Measurements from ENCODE around the gene ADAM15.

The ADAM15 gene

GRCh38 chr1:155029513-155030242 is 21.4 kb upstream of the ADAM15 start:
- in situ Hi-C loops (cut with HindIII; ENCODE audit: low sequenced_read_pairs): no loop called here

DNA sequence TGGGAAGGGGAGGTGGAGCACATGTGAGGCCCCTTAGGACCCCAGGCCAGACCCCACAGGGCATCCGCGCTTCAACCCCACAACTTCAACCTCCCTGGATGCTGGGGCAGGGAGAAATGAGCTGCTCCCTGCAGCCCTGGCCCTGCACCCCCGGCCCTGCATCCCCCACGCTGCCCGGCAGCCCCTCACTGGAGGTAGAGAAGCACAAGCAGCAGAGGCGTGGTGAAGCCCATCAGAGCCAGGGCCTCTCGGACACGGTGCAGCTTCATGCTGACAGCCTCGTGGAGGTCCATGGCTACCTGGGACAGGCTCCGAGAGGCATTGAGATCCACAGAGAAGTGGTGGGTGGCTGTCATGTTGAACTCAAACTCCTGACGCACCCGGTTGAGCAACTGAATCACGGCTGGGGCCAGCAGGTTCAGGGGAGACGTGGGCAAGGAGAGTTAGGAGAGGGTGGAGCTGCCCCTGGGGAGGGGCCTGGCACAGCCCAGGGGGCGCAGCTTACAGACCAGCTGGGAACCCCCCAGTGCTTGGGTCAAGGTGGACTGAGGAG is 20.8 kb upstream of the ADAM15 start:
- in situ Hi-C loops (cut with HindIII; ENCODE audit: low sequenced_read_pairs): no loop called here

GRCh38 chr1:155030899-155031298 is 20.2 kb upstream of the ADAM15 start:
- in situ Hi-C loops (cut with HindIII; ENCODE audit: low sequenced_read_pairs): no loop called here

GRCh38 chr1:155032886-155033285 is 18.2 kb upstream of the ADAM15 start:
- in situ Hi-C loops (cut with HindIII; ENCODE audit: low sequenced_read_pairs): no loop called here

DNA sequence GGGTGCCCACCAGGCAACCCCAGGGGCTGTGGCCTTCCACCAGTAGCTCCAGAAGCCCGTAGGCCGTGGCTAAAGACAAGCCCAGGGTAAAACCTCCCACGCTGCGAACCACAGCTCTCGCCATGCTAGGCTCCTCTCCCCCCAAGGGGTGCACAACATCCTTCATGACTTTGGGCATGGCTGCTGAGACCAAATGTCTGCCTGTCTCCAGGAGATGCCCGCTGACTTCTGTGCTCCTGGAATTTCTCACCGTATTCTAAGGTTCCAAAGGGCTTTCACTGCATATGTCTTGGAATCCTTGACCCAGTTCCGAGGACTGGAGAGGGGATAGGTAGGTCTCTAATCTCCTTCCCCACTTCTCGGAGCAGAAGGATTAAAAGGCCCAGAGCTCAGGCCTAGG is 17.6 kb upstream of the ADAM15 start, which contains the start of the genes DCST1 and DCST2:
DCST1 (plus strand) TSS at position 301 of the 400 bp plus-strand sequence. CDS start 213 bp downstream, outside the sequence.
DCST2 (minus strand) TSS at position 258 of the 400 bp plus-strand sequence; CDS start at position 178, 80 bp downstream.
- in situ Hi-C loops (cut with HindIII; ENCODE audit: low sequenced_read_pairs): no loop called here

DNA sequence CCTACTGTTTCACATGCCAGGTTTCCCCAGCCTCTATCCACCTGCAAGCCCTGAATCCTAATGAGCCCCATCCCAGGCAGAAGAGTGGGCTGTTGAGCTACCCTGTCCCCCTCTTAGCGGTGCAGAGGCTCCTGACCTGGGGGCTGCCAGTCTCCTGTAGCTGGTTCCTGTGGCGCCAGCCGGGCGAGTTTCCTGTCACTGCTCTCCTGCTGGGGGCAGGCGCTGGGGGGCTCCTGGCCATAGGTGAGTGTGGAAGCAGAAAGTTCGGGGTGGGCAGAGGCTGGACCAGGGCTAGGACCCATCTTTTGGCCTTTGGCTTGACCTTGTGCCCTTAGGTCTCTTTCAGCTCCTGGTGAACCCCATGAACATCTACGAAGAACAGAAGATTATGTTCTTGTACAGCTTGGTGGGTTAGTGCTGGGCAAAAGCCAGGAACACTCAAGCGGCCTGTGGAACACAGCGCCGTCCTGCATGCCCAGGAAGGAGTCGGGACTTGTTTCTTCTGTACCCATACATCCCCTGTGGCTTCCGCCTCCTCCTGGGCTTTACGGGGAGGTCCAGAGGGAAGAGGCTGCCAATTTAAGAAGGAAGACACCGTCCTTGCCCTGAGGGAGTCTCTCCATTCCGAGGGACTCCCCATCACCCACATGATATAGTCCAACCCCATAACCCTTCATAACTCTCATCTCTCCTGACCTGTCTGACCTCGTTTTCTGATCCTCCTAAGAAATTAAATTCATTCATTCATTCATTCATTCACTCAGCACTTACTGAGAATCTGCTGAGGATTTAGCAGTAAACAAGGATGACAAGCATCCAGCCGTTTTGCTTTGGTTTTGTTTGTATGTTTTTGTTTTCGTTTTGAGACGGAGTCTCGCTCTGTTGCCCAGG is 16.6 kb upstream of the ADAM15 start:
- in situ Hi-C loops (cut with HindIII; ENCODE audit: low sequenced_read_pairs): no loop called here

DNA sequence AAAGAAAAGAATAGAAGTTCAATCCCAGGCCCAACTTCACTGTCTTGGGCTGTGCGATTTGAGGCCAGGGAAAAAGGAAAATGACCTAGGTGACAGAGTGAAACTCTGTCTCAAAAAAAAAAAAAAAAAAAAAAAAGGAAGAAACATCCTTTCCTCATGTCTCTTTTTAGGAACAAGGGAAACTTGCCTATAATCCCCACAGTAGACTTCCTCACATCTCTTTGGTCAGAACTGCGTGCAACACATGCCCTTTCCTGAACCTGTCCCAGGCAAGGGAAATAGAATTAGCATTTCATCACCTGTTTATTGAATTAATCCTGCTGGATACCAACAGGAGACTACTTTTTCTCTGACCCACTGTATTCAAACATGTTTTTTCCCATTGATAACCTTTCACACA is 15.2 kb upstream of the ADAM15 start:
- in situ Hi-C loops (cut with HindIII; ENCODE audit: low sequenced_read_pairs): no loop called here

DNA sequence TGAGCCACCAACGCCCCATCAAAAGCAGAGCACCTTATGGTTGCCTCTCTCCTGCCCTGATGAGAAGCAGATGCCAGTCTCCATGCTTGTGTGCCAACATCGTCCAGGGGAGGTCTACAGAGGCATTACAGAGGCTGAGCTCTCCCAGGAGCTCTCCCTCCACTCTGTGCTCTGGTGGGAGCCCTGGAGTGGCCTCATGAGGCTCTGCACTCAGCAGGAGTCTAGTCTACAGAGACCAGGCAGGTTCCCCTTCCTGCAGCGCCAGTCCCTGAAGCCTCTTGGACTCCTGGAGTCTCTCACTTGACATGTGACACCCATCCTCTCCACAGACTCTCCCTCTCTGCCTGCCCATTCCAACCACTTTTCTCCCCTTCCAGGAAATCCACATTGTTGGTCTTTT is 14.1 kb upstream of the ADAM15 start:
- in situ Hi-C loops (cut with HindIII; ENCODE audit: low sequenced_read_pairs): no loop called here

DNA sequence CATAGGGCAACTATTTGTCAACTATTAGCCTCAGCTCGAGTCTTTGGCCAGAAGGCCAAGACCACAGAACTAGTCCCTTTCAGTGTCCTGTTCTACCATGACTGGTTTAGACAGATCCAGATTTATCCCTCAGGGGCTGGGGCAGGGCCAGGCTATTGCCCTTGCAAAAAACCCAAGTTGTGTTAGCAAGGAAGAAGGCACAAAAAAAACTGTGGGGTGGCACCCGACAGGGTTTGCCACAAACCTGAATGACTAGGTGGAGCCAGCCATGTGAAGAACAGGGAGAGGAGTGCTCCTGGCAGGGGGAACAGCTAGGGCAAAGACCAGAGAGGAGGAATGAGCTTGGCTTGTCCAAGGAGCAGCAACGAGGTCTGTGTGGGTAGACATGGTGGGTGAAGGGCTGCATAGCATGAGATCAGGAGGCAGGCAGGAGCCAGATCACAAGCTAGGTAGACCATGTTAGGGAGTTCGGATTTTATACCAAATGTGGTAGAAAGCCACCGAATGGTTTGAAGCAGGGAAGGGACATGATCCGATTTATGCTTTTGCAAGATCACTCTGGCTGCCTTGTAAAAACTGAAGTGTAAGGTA is 13.2 kb upstream of the ADAM15 start:
- in situ Hi-C loops (cut with HindIII; ENCODE audit: low sequenced_read_pairs): no loop called here

DNA sequence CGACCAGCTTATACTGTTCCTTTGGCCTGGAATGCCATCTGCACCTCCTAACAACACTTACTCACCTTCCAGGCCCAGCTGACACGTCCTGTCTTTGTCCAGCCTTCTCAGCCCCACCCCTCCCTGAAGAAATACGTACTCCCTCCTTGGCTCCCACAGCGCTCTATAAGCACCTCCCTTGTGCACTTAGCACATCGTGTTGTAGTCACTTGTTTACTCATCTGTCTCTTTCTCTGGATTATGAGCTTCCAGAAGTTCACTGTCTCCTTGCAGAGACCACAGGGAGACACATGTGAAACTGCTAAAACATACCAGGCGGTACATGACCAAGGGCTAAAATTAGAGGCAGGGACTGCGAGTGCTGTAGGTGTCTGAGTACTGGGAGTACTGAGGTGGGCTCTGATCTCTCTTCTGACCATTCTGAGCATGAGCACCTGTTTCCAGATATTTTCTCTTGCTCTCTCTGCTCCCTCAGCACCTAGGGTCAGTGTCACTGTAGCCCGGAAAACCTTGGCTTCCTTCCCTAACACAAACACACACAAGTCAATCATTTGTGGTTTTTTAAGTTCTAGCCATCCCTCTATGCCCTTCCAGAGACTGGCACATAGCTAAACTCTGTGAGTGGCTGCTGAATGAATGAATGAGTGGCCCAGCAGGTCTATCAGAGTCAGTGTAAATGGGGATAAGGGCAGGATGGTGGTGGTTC is 12.4 kb upstream of the ADAM15 start:
- in situ Hi-C loops (cut with HindIII; ENCODE audit: low sequenced_read_pairs): no loop called here

DNA sequence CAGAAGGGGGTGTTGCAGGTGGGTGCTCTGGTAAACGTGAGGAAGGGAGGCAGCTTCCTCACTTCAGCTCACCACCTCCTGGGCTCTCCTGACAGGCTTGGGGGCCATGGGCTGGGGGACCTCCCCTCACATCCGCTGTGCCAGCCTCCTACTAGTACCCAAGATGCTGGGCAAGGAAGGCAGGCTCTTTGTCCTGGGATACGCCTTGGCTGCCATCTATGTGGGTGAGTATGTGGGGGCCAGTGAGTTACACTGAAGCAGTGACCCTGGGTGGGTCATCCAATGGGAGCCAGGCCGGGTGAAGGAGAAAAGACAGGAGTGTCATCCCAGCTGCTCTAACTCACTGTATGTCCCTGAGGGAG is 11.8 kb upstream of the ADAM15 start:
- in situ Hi-C loops (cut with HindIII; ENCODE audit: low sequenced_read_pairs): no loop called here

- in situ Hi-C loops (cut with HindIII; ENCODE audit: low sequenced_read_pairs): no loop called here
These were observed 10.6 kb upstream of the ADAM15 start for GRCh38 chr1:155040358-155041093.

- in situ Hi-C loops (cut with HindIII; ENCODE audit: low sequenced_read_pairs): no loop called here
These were observed 8.3 kb upstream of the ADAM15 start for GRCh38 chr1:155042789-155043188.

GRCh38 chr1:155043301-155043702 is 7.8 kb upstream of the ADAM15 start:
- in situ Hi-C loops (cut with HindIII; ENCODE audit: low sequenced_read_pairs): no loop called here

DNA sequence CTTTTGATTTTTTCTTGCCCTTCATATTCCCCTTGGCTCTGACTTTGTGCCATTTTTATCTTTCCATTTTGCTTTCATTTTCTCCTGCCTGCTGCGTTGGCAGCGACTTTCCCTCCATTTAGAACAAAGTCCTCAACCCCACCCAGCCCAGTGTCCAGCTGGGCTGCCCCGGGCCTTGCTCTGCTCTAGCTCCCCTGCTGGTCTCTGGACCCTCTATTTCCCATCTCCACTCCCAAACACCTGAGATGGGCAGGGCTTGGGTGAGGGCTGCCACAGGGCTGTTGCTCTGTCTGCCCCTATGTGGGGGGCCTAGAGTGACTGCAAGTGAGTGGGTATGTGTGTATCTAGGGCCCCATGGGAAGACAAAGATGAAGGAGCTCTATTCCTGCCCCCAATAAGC is 7.3 kb upstream of the ADAM15 start:
- in situ Hi-C loops (cut with HindIII; ENCODE audit: low sequenced_read_pairs): no loop called here

- in situ Hi-C loops (cut with HindIII; ENCODE audit: low sequenced_read_pairs): no loop called here
These were observed 6.8 kb upstream of the ADAM15 start for GRCh38 chr1:155044365-155044764.

DNA sequence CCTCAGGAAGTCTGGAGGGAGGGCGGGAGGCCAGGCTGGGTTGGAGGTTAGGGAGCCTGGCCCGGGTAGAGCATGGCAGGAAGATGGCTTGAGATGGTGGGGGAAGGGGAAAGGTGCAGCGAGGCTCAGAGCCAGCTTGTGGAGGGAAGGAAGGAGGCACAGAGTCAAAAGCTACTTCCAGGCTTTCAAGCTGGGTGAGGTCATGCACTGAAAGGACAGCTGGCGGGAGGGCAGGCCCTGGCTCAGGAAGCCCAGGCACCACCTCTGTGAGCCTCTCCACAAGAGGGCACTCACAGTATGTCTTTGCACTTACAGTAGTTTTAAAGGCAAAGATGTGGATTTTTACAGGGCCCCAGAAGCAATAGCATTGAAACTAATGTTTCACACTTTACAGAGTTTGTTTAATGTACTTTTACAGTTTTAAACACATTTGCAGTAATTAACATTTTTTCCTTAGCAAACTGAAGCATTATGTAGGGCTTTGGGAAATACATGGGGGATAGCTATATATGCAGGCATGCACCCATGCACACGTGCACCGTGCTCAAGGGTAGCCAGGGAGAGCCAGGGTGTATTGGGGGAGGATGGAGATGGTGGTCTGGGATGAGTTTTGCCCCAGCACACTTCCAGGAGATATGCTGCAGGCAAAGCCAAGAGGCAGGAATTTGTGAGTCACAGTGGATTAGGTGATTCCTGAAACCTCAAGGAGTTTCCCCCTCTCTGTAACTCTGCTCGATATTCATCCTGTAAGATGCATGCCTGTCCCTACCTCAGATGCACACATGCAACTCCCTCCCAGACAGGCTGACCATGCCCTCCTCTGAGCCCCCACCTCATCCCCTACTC is 6.1 kb upstream of the ADAM15 start:
- in situ Hi-C loops (cut with HindIII; ENCODE audit: low sequenced_read_pairs): no loop called here

DNA sequence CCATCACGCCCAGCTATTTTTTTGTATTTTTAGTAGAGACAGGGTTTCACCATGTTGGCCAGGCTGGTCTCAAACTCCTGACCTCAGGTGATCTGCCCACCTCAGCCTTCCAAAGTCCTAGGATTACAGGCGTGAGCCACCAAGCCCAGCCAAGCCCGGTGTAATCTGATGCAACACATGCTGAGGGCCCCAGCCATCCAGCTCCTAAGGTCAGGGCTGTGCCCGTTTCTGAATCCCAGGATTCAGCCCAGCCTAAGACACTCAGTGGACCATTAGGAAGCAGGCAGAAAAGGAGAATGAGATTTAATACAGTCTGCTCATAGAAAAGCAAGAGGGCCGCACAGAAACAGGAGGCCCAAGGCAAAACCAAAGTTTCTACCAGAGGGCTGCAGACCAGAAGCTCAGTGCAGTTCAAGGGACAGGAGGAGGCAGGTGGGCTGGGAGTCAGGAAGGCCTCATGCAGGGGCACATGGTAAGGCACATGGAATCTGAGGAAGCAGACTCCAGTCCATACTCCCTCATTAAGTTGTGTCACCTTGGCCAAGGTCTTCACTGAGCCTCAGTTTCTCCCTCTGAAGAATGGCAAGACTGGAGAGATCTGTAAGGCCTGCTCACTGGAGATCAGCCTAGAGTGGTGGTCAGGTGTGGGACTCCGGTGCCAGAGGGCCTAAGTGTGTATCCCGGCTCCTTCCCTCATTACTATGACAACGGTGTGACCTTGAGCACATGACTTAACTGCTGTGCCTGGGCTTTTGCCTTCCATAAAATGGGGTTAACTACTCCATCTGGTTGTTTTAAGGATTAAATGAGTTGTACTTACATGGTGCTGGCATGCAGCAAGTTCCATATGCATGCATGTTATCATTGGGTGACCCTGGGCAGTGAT is 2.4 kb upstream of the ADAM15 start:
- in situ Hi-C loops (cut with HindIII; ENCODE audit: low sequenced_read_pairs): no loop called here
